Liver (tissue), 9 donors: ENCODE results near the gene MAGI1. TPM values are rescaled to one million over a fixed set of nuclear protein-coding genes. Genes with fewer than 3 reads are reported as not detected.

Experiments used
- DNase-seq: peaks from one replicate; pipeline ENCODE4 v3.0.0-alpha.2; 2017; ENCODE audit warnings: low spot score
- H3K27ac ChIP-seq, 2 donors: one replicate each; pipeline ENCODE4 v1.7.0; 2013; ENCODE audit warnings: inconsistent platforms in 2 of 2, low read length in 2 of 2, control low read depth in 1 of 2, low read depth in 1 of 2, mild to moderate bottlenecking in 1 of 2
- H3K27me3 ChIP-seq, 4 donors: one replicate each; pipeline versions ENCODE4 v1.6.1 to v1.7.0; 2013; ENCODE audit warnings: low read length in 3 of 4, inconsistent platforms in 1 of 4, mild to moderate bottlenecking in 1 of 4, moderate library complexity in 1 of 4; ENCODE audit not compliant: control insufficient read depth in 4 of 4, insufficient read depth in 4 of 4
- H3K36me3 ChIP-seq, 4 donors: one replicate each; pipeline versions ENCODE4 v1.6.1 to v1.7.0; 2013; ENCODE audit warnings: low read length in 3 of 4, mild to moderate bottlenecking in 3 of 4, low read depth in 1 of 4, moderate library complexity in 1 of 4; ENCODE audit not compliant: control insufficient read depth in 4 of 4, insufficient read depth in 3 of 4
- H3K4me1 ChIP-seq, 4 donors: one replicate each; pipeline versions ENCODE4 v1.6.1 to v1.7.0; 2013; ENCODE audit warnings: low read length in 3 of 4, mild to moderate bottlenecking in 3 of 4, moderate library complexity in 1 of 4; ENCODE audit not compliant: control insufficient read depth in 4 of 4, insufficient read depth in 4 of 4
- H3K4me3 ChIP-seq, 3 donors: one replicate each; pipeline versions ENCODE4 v1.6.1 to v1.7.0; 2013; ENCODE audit warnings: low read length in 3 of 3, control low read depth in 1 of 3, low read depth in 1 of 3, mild to moderate bottlenecking in 1 of 3
- H3K9ac ChIP-seq, 2 donors: one replicate each; pipeline ENCODE4 v1.7.0; 2013; ENCODE audit warnings: low read length in 2 of 2, mild to moderate bottlenecking in 2 of 2, moderate library complexity in 2 of 2, control low read depth in 1 of 2, low read depth in 1 of 2
- H3K9me3 ChIP-seq, 4 donors: one replicate each; pipeline versions ENCODE4 v1.6.1 to v1.7.0; 2013; ENCODE audit warnings: low read length in 3 of 4; ENCODE audit not compliant: control insufficient read depth in 4 of 4
- EGR1 ChIP-seq, 2 donors: IDR thresholded peaks; 2 replicates each; pipeline ENCODE4 v1.6.1; 2016 to 2018; ENCODE audit warnings: antibody characterized with exemption in 2 of 2, low read depth in 2 of 2
- FOXA1 ChIP-seq: IDR thresholded peaks from 2 replicates; pipeline ENCODE4 v1.6.1; 2016; ENCODE audit warnings: antibody characterized with exemption
- FOXA2 ChIP-seq: IDR thresholded peaks from 2 replicates; pipeline ENCODE4 v1.6.1; 2016; ENCODE audit warnings: antibody characterized with exemption
- GABPA ChIP-seq, 2 donors: IDR thresholded peaks in 1 of 2; conservative IDR thresholded peaks in 1 of 2; 2 replicates each; pipeline ENCODE4 v1.6.1; 2016; ENCODE audit warnings: antibody characterized with exemption in 2 of 2, mild to moderate bottlenecking in 1 of 2, moderate library complexity in 1 of 2
- HNF4A ChIP-seq, 2 donors: conservative IDR thresholded peaks; 2 replicates each; pipeline ENCODE4 v1.6.1; 2016; ENCODE audit warnings: antibody characterized with exemption in 2 of 2, mild to moderate bottlenecking in 2 of 2
- HNF4G ChIP-seq: IDR thresholded peaks from 2 replicates; pipeline ENCODE4 v1.6.1; 2016; ENCODE audit warnings: antibody characterized with exemption
- JUND ChIP-seq, 2 donors: IDR thresholded peaks; 2 replicates each; pipeline ENCODE4 v1.6.1; 2016; ENCODE audit warnings: antibody characterized with exemption in 2 of 2
- NR2F2 ChIP-seq: IDR thresholded peaks from 2 replicates; pipeline ENCODE4 v1.6.1; 2016; ENCODE audit warnings: antibody characterized with exemption
- RXRA ChIP-seq, 2 donors: IDR thresholded peaks; 2 replicates each; pipeline ENCODE4 v1.6.1; 2017 to 2018; ENCODE audit warnings: antibody characterized with exemption in 2 of 2, mild to moderate bottlenecking in 1 of 2
- SP1 ChIP-seq: IDR thresholded peaks from 2 replicates; pipeline ENCODE4 v1.6.1; 2018; ENCODE audit warnings: antibody characterized with exemption, mild to moderate bottlenecking
- TAF1 ChIP-seq: conservative IDR thresholded peaks from 2 replicates; pipeline ENCODE4 v1.6.1; 2016; ENCODE audit warnings: antibody characterized with exemption, mild to moderate bottlenecking
- YY1 ChIP-seq: IDR thresholded peaks from 2 replicates; pipeline ENCODE4 v1.6.1; 2016; ENCODE audit warnings: antibody characterized with exemption, mild to moderate bottlenecking
- WGBS: extraction: QIAGEN DNeasy Blood & Tissue Kit; methylation state at CpG from one replicate; pipeline ENCODE4 v1.1.7; 2013; 5-methylcytosine and 5-hydroxymethylcytosine counted together
- polyA plus RNA-seq, 2 donors: library from polyadenylated mRNA; stranded (reverse) in 1 of 2; unstranded in 1 of 2; fragments of 200-250 nt in 1 of 2; fragments of >200 nt in 1 of 2; fragmentation: Nextera tagmentation in 1 of 2; extraction: Ambion mirVana in 1 of 2; gene quantifications; one replicate each; pipeline versions ENCODE4 v1.2.1 to v1.2.3, GENCODE V29; 2013 to 2015
- total RNA-seq, 2 donors: library from RNA; depleted of rRNA; stranded (reverse); fragments of >200 nt; gene quantifications; one replicate each; pipeline ENCODE4 v1.2.3, GENCODE V29; 2014
- TF ChIP-seq, protein P1 (sequence below): IDR thresholded peaks from 2 replicates; pipeline ENCODE4 v1.6.1; 2016; ENCODE audit warnings: antibody characterized with exemption
- TF ChIP-seq, protein P2 (sequence below): IDR thresholded peaks from 2 replicates; pipeline ENCODE4 v1.6.1; 2016; ENCODE audit warnings: antibody characterized with exemption, mild to moderate bottlenecking
- TF ChIP-seq, protein P3 (sequence below): IDR thresholded peaks from 2 replicates; pipeline ENCODE4 v1.6.1; 2016; ENCODE audit warnings: antibody characterized with exemption
- TF ChIP-seq, protein P4 (sequence below): fragments of 150-350 bp; IDR thresholded peaks from 2 replicates; pipeline ENCODE4 v1.5.1; 2017; ENCODE audit warnings: improper control_type of control experiment, low read depth, low read length; ENCODE audit not compliant: missing input control
- donor health status: healthy.
- donor health status: healthy.
- donor health status: healthy.
- donor health status: healthy.
- donor health status: healthy.

The MAGI1 gene
- total and polyA plus RNA-seq, 4 donors, result 9.6 to 68.8 (median 14.0) TPM

DNA sequence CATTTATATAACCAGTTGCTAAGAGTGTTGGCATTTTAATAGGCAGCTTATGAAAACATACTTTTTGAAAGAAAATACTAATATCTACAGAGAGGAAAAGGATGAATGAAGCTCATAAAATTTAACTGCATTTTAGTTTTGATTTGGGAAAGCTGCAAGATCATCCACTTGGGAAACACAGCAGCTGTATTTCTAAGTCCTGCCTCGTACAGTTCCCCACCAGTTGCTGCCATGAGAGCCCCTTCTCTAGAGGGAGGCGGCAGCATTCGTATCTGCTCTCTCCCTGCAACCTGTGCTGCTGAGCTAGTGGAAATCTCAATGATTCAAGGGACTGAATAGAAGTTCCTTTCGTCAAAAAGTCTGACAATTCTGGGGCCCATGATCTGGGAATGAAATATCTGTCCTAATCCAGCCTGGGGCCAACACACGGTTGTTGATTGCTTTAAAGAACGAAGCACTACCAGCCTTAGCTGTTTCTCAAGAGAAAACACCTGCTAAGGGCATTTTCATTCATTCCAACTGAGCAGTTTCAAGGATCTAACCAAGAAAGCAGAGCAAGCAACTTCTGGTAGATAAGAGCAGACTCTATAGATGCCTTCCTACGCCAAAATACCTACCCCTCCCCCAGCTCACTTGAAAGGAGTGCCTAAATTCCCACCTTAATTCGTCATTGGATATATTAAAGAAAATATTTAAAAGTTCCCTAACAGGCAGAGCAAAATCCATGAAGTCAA, 223.7 kb downstream of the MAGI1 start:
- 87% methylated on average over 8 of the region's 8 CpGs for WGBS
- no peak for TF ChIP-seq HNF4G
- no peak for TF ChIP-seq TAF1
- H3K9me3 ChIP-seq, result no peaks in the 10 kb centered on the region

DNA sequence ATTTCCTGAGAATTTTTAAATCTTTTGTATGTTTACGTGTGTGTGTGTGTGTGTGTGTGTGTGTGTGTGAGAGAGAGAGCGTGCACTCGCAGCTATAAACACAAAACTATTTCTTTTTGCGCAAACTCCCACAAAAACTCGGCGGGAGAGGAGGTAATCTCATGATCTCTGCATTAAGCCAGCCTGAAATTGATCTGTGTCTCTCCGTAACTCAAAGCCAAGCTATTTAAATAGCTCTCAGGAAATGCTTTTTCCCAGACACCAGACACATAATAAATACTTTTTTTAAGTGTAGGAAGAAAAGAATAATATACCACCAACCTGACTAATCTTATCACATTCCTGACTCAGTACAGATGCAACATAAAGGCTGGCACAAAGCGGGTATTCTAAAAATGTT, 226.8 kb downstream of the MAGI1 start:
- Histone ChIP-seq H3K9me3 (no peaks in the 10 kb centered on the region), H3K27me3 (no peaks in the 10 kb centered on the region), H3K9ac (no peak overlapping the region), H3K4me1 (no peaks in the 10 kb centered on the region), H3K4me3 (no peak overlapping the region), H3K27ac (no peak overlapping the region), H3K36me3 (no peaks in the 10 kb centered on the region)
- DNase-seq, result no peak
- WGBS, result 96% methylated on average over 8 of the region's 8 CpGs
- TF ChIP-seq FOXA1 (no peak), JUND (IDR thresholded peaks at IDR 0.05) (no peak), RXRA (IDR thresholded peaks at IDR 0.05) (no peak), NR2F2 (no peak), TAF1 (no peak), EGR1 (IDR thresholded peaks at IDR 0.05; ENCODE audit: low read depth in 2 of 2) (no peak)
- TF ChIP-seq, protein P1, sequence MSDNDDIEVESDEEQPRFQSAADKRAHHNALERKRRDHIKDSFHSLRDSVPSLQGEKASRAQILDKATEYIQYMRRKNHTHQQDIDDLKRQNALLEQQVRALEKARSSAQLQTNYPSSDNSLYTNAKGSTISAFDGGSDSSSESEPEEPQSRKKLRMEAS, result no peak
- TF ChIP-seq, protein P2, sequence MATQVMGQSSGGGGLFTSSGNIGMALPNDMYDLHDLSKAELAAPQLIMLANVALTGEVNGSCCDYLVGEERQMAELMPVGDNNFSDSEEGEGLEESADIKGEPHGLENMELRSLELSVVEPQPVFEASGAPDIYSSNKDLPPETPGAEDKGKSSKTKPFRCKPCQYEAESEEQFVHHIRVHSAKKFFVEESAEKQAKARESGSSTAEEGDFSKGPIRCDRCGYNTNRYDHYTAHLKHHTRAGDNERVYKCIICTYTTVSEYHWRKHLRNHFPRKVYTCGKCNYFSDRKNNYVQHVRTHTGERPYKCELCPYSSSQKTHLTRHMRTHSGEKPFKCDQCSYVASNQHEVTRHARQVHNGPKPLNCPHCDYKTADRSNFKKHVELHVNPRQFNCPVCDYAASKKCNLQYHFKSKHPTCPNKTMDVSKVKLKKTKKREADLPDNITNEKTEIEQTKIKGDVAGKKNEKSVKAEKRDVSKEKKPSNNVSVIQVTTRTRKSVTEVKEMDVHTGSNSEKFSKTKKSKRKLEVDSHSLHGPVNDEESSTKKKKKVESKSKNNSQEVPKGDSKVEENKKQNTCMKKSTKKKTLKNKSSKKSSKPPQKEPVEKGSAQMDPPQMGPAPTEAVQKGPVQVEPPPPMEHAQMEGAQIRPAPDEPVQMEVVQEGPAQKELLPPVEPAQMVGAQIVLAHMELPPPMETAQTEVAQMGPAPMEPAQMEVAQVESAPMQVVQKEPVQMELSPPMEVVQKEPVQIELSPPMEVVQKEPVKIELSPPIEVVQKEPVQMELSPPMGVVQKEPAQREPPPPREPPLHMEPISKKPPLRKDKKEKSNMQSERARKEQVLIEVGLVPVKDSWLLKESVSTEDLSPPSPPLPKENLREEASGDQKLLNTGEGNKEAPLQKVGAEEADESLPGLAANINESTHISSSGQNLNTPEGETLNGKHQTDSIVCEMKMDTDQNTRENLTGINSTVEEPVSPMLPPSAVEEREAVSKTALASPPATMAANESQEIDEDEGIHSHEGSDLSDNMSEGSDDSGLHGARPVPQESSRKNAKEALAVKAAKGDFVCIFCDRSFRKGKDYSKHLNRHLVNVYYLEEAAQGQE, result no peak
- TF ChIP-seq, protein P3, sequence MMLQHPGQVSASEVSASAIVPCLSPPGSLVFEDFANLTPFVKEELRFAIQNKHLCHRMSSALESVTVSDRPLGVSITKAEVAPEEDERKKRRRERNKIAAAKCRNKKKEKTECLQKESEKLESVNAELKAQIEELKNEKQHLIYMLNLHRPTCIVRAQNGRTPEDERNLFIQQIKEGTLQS, result no peak

More for the DNA sequence above, 223.7 kb downstream of the MAGI1 start:
- Histone ChIP-seq H3K4me1 (peaks cover 0 to 8% (median 2%) of the 10 kb centered on the region in 4 donors), H3K27ac (no peak overlapping the region), H3K4me3 (no peak overlapping the region), H3K27me3 (no peaks in the 10 kb centered on the region), H3K36me3 (no peaks in the 10 kb centered on the region), H3K9ac (no peak overlapping the region)
- no peak for DNase-seq

DNA sequence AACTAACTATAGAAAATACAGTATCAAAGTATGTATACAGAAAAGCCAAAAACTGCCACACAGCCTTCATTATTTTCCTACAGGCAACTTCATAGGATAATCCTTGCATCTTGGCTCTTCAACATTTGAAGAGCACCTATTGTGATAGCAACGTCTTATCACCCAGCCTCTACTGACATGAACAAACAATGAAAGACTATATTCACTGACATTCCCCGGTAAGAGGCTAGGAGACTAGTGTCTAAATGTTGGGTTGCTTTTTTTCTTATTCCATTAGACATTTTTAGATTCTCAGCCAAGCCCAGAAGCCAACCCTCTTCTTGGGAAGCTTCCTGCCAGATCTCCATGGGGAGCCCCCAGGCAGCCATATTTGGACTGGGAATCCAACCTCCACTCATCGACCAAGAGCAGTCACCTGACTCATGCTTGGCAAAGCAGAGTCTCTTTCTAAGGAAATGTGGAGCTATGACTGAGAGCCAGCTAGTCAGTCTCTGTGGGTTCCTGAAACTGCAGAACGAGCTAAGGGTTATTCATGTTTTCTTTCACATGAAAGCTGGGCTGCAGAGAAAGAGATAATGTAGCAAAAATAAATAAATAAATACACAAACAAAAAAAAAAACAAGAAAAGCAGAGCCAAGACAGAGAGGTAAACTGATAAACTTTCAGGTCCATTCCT, 227.5 kb downstream of the MAGI1 start:
- Histone ChIP-seq H3K9me3 (no peaks in the 10 kb centered on the region), H3K27ac (no peak overlapping the region), H3K36me3 (no peaks in the 10 kb centered on the region), H3K4me1 (no peaks in the 10 kb centered on the region), H3K9ac (no peak overlapping the region), H3K4me3 (no peak overlapping the region), H3K27me3 (no peaks in the 10 kb centered on the region)
- 87% methylated on average over 4 of the region's 4 CpGs for WGBS
- no peak for DNase-seq
- TF ChIP-seq YY1 (no peak), FOXA2 (no peak), JUND (IDR thresholded peaks at IDR 0.05) (no peak), SP1 (no peak), FOXA1 (no peak), HNF4G (no peak), NR2F2 (no peak), TAF1 (no peak), RXRA (IDR thresholded peaks at IDR 0.05) (no peak), HNF4A (conservative IDR thresholded peaks at IDR 0.05) (no peak), GABPA (IDR thresholded peaks at IDR 0.05 in 1 of 2, conservative IDR thresholded peaks at IDR 0.05 in 1 of 2) (no peak), EGR1 (IDR thresholded peaks at IDR 0.05; ENCODE audit: low read depth in 2 of 2) (no peak)
- TF ChIP-seq, protein P1, result no peak
- TF ChIP-seq, protein P4, sequence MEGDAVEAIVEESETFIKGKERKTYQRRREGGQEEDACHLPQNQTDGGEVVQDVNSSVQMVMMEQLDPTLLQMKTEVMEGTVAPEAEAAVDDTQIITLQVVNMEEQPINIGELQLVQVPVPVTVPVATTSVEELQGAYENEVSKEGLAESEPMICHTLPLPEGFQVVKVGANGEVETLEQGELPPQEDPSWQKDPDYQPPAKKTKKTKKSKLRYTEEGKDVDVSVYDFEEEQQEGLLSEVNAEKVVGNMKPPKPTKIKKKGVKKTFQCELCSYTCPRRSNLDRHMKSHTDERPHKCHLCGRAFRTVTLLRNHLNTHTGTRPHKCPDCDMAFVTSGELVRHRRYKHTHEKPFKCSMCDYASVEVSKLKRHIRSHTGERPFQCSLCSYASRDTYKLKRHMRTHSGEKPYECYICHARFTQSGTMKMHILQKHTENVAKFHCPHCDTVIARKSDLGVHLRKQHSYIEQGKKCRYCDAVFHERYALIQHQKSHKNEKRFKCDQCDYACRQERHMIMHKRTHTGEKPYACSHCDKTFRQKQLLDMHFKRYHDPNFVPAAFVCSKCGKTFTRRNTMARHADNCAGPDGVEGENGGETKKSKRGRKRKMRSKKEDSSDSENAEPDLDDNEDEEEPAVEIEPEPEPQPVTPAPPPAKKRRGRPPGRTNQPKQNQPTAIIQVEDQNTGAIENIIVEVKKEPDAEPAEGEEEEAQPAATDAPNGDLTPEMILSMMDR, result no peak
- TF ChIP-seq, protein P2, result no peak
